GM06990 (cell line): ENCODE measurements around the gene ASPSCR1.

ENCODE experiments used
- DNase-seq: peaks from one replicate; pipeline ENCODE4 v3.0.0-alpha.2; 2011; ENCODE audit not compliant: insufficient read length; ENCODE audit errors: extremely low read depth
- H3K27me3 ChIP-seq: replicated peaks from 2 replicates; pipeline ENCODE4 v1.6.0; 2011; ENCODE audit warnings: low read length; ENCODE audit not compliant: control insufficient read depth, insufficient read depth
- H3K36me3 ChIP-seq: 2 replicates; pipeline ENCODE4 v1.5.1; 2011; ENCODE audit warnings: low read length; ENCODE audit not compliant: control insufficient read depth, insufficient read depth
- H3K4me3 ChIP-seq: replicated peaks from 2 replicates; pipeline ENCODE4 v1.5.1; 2011; ENCODE audit warnings: low read depth, mild to moderate bottlenecking, control low read depth, low read length
- CTCF ChIP-seq: IDR thresholded peaks from 2 replicates; pipeline ENCODE4 v1.5.1; 2011; ENCODE audit warnings: low read length, control low read depth, mild to moderate bottlenecking, inconsistent platforms; ENCODE audit not compliant: insufficient read depth, poor library complexity, severe bottlenecking

ASPSCR1 gene

GRCh38 chr17:81966343-81967243 is 10.8 kb upstream of the ASPSCR1 start:
- H3K4me3 ChIP-seq = no peak overlapping the region
- peak; percentile 55 for DNase-seq
- no peak for TF ChIP-seq CTCF
- H3K36me3 ChIP-seq = no peaks in the 10 kb centered on the region
- no peaks in the 10 kb centered on the region; the same call in 1 of the 2 replicates for H3K27me3 ChIP-seq

- no peak for DNase-seq
- H3K4me3 ChIP-seq = no peak overlapping the region
- no peak for TF ChIP-seq CTCF
- H3K36me3 ChIP-seq = no peaks in the 10 kb centered on the region
- no peaks in the 10 kb centered on the region; the same call in 1 of the 2 replicates for H3K27me3 ChIP-seq
These were observed 10.2 kb upstream of the ASPSCR1 start for GRCh38 chr17:81967244-81967532.

- Histone ChIP-seq H3K36me3 (no peaks in the 10 kb centered on the region), H3K27me3 (no peaks in the 10 kb centered on the region; the same call in 1 of the 2 replicates), H3K4me3 (no peak overlapping the region)
- DNase-seq = peak; percentile 80
- no peak for TF ChIP-seq CTCF
These were observed 9.7 kb upstream of the ASPSCR1 start for GRCh38 chr17:81967533-81968395.

- no peak for TF ChIP-seq CTCF
- Histone ChIP-seq H3K4me3 (no peak overlapping the region), H3K36me3 (no peaks in the 10 kb centered on the region), H3K27me3 (no peaks in the 10 kb centered on the region)
- DNase-seq = no peak
These were observed 9.1 kb upstream of the ASPSCR1 start for GRCh38 chr17:81968396-81968745.

- H3K4me3 ChIP-seq = no peak overlapping the region
- no peak for DNase-seq
- no peak for TF ChIP-seq CTCF
These were observed 8.3 kb upstream of the ASPSCR1 start for GRCh38 chr17:81968850-81969812.

More at GRCh38 chr17:81968850-81969812, 8.3 kb upstream of the ASPSCR1 start:
- no peaks in the 10 kb centered on the region for H3K27me3 ChIP-seq
- H3K36me3 ChIP-seq = no peaks in the 10 kb centered on the region
